HG03575 (cell line): ENCODE measurements around the gene CMIP.
"Not testable (repeated sequence)": the region's sequence is repeated elsewhere in the genome, so short reads cannot be mapped to it uniquely, and the experiment has no call there.

Experiments used
- ATAC-seq: cut with Tn5 transposase; IDR thresholded peaks from one replicate; pipeline ENCODE4 v1.9.1; 2021; ENCODE audit not compliant: unreplicated experiment, insufficient number of reproducible peaks, low FRiP score; ENCODE audit errors: extremely low read depth

CMIP gene

GRCh38 chr16:81567987-81568748 is 123.6 kb downstream of the CMIP start:
- no peak for ATAC-seq

- ATAC-seq = no peak
These were observed 124.1 kb downstream of the CMIP start for GRCh38 chr16:81568749-81569087.

DNA sequence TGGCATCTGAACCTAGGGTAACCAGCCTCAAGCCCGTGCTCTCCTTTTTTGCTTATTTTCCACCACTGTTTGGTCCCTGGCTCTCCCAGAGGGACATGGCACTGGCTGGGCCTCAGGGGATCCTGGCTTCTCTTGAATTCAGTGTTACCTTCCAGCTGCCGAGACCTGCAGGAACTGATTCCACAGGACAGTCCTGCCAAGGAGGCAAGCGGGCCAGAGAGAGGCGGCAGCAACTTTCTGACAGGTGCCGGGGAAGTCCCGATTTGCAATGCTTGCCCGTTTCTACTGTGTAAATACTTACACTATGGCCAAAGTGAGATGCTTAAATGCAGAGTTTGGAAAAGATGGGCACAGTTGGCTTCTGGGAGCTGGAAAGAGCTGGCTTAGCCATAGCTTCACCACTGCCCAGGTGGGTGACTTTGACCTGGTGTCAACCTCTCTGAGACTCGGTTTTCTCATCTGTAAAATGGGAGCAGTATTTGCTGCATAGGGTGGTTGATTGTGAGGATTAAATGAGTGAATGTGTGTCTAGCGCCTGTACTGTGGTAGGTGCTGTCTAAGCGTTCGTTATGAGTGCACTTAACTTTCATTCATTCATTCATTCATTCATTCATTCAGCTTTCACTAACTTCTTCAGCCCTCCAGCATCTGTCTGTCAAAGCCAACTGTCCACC is 124.9 kb downstream of the CMIP start:
- ATAC-seq = no peak

GRCh38 chr16:81570151-81570846 is 125.7 kb downstream of the CMIP start:
- ATAC-seq = no peak

- ATAC-seq = no peak
These were observed 126.6 kb downstream of the CMIP start for GRCh38 chr16:81571175-81571574.

DNA sequence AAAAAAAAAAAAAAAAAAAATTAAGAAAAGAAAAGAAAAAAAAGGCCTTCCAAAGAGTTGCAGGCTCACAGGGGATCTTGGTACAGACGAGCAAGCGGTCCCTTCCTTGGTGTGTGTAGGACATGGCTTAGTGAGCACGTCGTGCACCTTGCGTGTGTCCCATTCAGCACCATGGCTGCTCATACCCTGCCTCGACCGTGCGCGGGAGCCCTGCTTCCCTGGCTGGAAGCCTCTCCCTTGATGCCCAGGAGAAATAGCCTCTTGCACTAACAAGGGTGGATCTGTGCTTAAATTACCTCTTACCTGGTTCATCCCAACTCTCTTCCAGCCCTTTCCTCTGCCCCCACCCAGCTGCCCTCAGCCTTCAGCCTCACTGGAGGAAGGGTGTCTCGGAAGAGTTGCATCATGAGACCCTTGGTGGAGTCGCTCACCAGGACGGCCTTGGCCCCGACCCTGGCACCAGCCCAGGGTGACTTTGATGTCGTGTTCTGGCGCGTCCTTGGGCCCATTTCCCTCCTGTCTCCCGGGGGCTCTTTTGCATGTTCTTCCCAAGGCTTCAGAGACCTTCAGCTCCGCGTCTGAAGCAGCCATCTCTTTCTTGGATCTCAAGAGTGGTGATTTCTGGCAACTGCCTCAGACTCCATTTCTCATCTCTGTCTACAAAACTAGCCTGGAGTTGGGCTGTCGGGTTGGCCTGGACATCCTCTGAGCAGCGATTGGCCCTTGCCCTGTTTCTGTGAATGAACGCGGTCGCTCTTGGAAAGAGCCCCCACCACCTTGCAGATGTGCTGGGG is 127.2 kb downstream of the CMIP start:
- ATAC-seq = no peak

GRCh38 chr16:81572386-81573144 is 128.0 kb downstream of the CMIP start:
- ATAC-seq = no peak

DNA sequence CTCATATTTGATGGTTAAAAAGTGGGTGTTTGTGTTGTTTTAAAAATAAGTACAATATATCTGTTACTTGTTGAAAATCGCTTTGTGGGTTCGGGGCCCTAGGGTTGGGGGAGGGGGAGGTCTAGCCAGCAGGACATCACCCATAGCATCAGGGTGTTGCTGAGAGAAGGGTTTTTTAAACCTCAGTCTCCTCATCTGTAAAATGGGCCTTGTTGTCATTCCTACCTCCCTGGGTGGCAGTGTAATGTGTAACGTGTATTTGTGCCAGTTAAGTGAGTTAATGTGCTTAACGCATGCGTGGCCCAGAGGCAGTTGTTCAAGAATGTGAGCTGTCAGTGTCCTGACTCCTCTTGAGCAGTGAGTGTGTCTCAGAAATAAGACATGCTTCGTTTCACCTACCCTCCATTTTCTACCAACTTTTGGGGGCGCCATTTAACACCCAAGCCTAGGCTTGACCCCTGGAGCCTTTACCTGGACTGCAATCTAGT is 129.0 kb downstream of the CMIP start:
- ATAC-seq = no peak

DNA sequence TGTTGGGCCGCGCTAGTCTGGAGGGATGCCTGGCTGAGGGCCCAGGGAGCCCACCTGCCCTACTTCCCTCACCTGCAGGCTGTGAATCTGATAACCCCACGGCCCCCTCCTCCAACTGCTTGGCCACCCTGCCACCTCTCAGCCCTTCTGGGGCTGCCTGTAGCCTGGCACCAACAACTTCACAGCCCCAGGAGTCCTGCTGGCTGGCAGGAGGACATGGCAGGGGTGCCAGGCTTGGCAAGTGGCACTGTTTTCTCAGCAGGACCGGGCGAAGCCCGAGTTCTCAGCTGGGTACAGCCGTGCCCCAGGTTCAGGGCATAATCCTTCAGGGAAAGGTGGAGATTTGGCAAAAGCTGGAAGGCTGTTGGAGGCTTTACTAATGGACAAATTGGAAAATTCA is 129.6 kb downstream of the CMIP start:
- no peak for ATAC-seq

- ATAC-seq = no peak
These were observed 130.7 kb downstream of the CMIP start for GRCh38 chr16:81575307-81575706.

- no peak for ATAC-seq
These were observed 131.2 kb downstream of the CMIP start for GRCh38 chr16:81575834-81576233.

DNA sequence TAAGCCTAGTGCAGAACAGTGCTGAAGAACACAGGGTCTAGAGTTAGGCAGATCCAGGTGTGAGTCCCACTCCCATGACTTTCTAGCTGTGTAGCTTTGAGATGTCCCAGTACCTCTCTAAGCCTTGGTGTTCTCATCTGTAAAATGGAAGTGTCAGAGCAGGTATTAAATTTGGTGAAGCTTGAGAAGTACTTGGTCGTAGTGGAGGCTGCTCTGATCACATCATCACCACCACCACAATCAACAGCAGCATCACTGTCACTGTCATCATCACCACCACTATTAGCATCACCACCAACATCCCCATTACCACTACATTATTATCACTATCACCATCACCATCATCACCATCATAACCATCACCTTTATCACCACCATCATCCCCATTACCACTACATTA is 132.1 kb downstream of the CMIP start:
- no peak for ATAC-seq

DNA sequence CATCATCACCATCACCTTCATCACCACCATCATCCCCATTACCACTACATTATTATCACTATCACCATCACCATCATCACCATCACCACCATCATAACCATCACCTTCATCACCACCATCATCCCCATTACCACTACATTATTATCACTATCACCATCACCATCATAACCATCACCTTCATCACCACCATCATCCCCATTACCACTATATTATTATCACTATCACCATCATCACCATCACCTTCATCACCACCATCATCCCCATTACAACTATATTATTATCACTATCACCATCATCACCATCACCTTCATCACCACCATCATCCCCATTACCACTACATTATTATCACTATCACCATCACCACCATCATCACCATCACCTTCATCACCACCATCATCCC is 132.7 kb downstream of the CMIP start:
- ATAC-seq = not testable (repeated sequence)

GRCh38 chr16:81578076-81578475 is 133.5 kb downstream of the CMIP start:
- no peak for ATAC-seq

GRCh38 chr16:81578636-81579413 is 134.2 kb downstream of the CMIP start:
- no peak for ATAC-seq

DNA sequence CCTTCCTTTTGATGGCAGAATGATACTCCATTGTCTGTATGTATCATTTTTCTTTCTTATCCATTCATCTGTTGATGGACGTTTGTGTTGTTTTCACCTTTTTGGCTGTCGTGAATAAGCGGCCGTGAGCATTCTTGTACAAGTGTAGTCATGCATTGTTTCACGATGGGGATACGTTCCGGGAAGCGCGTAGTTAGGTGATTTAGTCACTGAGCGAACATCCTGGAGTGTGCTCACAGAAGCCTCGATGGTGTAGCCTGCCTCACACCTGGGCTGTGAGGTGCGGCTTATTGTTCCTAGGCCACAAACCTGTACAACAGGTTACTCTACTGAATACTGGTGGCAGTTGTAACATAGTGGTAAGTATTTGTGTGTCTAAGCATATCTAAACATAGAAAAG is 136.5 kb downstream of the CMIP start:
- no peak for ATAC-seq

DNA sequence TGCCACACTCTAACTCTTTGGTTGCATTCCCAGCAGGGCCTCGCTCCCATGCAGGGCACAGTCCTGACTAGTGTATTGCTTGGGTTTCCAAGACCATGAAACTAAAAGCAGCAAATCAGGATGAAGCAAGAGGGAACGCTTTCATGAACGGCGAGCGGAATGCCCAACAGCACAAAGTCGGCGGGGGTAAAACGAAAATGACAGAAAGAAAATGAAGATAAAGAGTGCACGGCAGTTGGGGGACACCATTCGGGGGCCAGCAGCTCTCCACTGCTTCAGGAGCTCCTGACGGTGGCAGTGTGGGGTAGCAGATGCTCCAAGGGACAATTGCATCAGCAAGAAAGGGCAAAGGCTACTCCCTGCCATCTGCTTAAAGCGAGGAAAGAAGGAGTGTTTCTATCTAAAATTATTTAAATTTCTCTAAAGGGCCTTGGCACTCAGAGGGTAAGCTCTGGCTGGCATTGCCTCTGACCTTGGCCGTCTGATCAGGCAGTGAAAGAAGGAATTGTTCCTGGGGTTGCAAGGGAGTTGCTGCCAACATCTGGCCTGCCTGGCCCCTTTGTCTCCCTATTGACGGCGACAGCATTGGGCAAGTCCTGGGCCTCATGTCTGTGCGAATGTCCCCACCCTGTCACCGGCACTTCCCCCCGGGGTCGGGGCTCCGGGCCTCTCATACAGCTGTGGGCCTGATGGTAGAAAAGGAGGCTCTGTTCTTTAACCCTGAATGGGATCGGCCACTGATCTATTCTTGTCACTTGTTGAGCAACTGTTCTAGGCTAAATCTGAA is 138.2 kb downstream of the CMIP start:
- ATAC-seq = no peak
